ENCODE data around the gene VPS37D. TPM values are rescaled to one million over a fixed set of nuclear protein-coding genes. Genes with fewer than 3 reads are reported as not detected.

VPS37D gene
- total RNA-seq, 1 donor, result 1.9 TPM

GRCh38 chr7:73645643-73646174, 21.9 kb upstream of the VPS37D start:
- TF ChIP-seq, protein P1, sequence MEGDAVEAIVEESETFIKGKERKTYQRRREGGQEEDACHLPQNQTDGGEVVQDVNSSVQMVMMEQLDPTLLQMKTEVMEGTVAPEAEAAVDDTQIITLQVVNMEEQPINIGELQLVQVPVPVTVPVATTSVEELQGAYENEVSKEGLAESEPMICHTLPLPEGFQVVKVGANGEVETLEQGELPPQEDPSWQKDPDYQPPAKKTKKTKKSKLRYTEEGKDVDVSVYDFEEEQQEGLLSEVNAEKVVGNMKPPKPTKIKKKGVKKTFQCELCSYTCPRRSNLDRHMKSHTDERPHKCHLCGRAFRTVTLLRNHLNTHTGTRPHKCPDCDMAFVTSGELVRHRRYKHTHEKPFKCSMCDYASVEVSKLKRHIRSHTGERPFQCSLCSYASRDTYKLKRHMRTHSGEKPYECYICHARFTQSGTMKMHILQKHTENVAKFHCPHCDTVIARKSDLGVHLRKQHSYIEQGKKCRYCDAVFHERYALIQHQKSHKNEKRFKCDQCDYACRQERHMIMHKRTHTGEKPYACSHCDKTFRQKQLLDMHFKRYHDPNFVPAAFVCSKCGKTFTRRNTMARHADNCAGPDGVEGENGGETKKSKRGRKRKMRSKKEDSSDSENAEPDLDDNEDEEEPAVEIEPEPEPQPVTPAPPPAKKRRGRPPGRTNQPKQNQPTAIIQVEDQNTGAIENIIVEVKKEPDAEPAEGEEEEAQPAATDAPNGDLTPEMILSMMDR (IDR thresholded peaks at IDR 0.05; ENCODE audit: insufficient read depth, low read length), result no peak
- DNase-seq (ENCODE audit: low read depth), result no peak
- H3K4me3 ChIP-seq (ENCODE audit: low read depth, low read length), result no peak overlapping the region

- no peak overlapping the region for H3K4me3 ChIP-seq (ENCODE audit: low read depth, low read length)
- TF ChIP-seq, protein P1 (IDR thresholded peaks at IDR 0.05; ENCODE audit: insufficient read depth, low read length), result no peak
- no peak for DNase-seq (ENCODE audit: low read depth)
Observed at GRCh38 chr7:73646785-73647724, 20.6 kb upstream of the VPS37D start.

DNA sequence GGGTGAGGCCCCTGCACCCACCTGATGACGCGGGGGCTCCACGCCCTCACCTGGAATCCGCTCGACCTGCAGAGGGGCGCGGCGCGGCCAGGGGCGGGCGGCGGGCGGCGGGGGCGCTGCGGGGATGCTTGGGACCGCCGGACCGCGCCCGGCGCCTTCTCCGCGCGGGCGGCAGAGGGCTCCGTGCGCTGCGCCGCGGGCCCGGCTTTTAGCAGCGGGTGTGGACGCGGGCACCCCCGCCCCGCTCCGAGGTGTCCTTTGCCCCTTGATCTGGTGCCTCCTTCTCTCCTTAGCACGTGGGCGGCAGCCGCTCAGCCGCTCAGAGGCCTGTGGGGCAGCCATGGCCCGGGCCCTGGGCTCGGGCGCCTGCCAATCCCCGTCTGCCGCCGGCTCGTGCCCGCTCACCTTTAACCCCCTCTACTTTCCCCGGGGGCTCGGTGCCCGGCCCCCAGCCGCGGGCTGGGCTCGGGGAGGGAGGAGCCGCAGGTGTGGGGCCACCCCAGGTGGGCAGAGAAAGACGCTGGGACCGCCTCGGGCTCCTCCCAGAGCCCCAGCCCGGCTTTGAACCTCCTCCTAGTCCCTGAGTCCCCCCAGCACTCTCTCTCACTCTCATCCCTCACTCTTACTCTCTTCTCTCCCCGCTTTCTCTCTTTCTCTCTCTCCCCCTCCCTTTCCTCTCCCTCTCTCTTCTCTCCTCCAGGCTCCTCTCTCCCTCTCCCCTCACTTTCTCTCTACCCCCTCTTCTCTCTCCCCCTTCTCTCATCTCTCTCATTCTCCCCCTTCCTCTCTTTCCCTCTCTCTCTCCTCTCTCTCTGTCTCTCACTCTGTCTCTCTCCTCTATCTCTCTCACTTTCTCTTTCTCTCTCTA, 19.7 kb upstream of the VPS37D start:
- no peak for DNase-seq (ENCODE audit: low read depth)
- peak overlapping the region; percentile 49 for H3K4me3 ChIP-seq (ENCODE audit: low read depth, low read length)

DNA sequence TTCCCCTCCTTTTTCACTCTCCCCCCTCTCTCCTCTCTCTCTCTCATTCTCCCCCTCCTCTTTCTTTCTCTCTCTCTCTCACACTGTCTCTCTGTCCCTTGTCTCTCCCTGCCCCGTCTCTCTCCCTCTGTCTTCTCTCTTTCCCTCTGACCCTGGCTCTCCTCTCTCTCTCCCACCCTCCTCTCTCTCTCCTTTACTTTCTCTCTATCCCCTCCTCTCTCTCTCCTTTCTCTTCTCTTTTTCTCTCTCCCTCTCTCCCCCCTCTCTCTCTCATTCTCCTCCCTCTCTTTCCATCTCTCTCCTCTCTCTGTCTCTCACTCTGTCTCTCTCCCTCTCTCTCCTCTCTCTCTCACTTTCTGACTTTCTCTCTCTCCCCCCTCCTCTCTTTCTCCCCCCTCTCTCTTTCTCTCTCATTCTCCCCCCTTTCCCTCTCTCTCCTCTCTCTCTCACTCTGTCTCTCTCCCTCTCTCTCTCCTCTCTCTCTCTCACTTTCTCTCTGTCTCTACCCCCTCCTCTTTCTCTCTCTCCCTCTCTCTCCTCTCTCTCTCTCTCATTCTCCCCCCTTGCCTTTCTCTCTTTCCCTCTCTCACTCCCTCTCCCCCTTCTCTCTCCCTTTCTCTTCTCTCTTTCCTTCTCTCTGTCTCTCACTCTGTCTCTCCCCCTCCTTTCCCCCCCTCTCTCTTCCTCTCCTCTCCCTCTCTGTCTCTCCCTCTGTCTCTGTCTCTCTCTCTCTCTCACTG, 18.9 kb upstream of the VPS37D start:
- TF ChIP-seq, protein P1 (IDR thresholded peaks at IDR 0.05; ENCODE audit: insufficient read depth, low read length), result no peak

More for the DNA sequence above, 19.7 kb upstream of the VPS37D start:
- TF ChIP-seq, protein P1 (IDR thresholded peaks at IDR 0.05; ENCODE audit: insufficient read depth, low read length), result peak; percentile 7

DNA sequence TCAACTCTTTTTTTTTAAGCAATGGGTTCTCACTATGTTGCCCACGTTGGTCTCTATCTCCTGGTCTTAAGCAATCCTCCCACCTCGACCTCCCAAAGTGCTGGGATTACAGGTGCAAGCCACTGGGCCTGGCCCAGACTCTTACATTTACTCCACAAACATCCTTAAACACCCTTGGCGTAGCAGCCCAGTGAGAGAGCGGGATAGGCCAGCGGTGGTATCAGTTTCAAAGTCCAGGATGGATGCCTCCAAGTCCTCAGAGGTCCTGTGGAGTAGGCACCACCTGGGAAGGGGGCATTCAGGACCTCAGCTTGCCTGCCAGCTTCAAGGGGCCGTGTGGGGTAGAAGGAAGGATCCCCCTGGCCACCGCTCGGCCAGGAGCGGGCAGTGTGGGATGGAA, 18.1 kb upstream of the VPS37D start:
- TF ChIP-seq, protein P1 (IDR thresholded peaks at IDR 0.05; ENCODE audit: insufficient read depth, low read length), result no peak
- no peak overlapping the region for H3K4me3 ChIP-seq (ENCODE audit: low read depth, low read length)
- no peak for DNase-seq (ENCODE audit: low read depth)

More for the DNA sequence above, 18.9 kb upstream of the VPS37D start:
- DNase-seq (ENCODE audit: low read depth), result no peak
- H3K4me3 ChIP-seq (ENCODE audit: low read depth, low read length), result no peak overlapping the region

DNA sequence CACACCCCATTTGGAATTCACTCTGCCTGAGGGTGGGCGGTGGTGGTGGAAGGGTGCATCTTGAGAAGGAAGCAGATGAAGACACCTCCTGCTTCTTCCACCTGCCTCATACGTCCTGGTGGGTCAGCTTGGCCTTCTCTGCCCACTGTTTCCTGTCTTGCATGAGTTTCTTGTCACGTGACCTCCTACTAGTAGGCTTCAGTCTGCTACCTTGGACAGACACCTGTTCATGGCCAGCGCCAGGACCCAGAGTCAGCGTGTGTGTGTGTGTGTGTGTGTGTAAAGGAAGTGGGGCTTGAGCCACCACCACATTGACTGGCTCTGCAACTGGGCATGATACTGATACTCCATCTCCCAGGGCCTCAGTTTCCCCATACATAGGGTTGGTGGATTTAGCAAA, 17.1 kb upstream of the VPS37D start:
- H3K4me3 ChIP-seq (ENCODE audit: low read depth, low read length), result no peak overlapping the region
- TF ChIP-seq, protein P1 (IDR thresholded peaks at IDR 0.05; ENCODE audit: insufficient read depth, low read length), result no peak
- DNase-seq (ENCODE audit: low read depth), result no peak

Data from fibroblast of the aortic adventitia (primary cell).